Measurements from ENCODE around the gene HNRNPU.

DNA sequence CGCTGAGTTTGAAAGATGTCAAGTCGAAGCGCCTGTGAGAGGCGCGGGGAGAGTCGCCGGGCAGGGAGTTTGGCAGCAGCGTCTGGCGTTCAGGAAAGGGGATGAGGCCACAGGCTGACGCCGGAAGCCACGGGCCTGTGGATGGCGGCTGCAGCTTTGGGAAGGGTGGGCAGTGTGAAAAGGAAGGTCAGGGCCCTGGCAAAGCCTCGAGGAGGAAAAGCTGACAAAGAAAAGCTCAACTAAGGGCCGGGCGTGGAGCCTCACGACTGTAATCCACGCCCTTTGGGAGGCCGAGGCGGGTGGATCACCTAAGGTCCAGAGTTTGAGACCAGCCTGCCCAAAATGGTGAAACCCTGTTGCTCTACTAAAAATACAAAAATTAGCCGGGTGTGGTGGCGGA lies 54.1 kb downstream of the HNRNPU start:
- no peak for TF ChIP-seq CTCF (IDR thresholded peaks at IDR 0.05; ENCODE audit: low read depth, low read length, missing input control)
- TF ChIP-seq, protein P1, sequence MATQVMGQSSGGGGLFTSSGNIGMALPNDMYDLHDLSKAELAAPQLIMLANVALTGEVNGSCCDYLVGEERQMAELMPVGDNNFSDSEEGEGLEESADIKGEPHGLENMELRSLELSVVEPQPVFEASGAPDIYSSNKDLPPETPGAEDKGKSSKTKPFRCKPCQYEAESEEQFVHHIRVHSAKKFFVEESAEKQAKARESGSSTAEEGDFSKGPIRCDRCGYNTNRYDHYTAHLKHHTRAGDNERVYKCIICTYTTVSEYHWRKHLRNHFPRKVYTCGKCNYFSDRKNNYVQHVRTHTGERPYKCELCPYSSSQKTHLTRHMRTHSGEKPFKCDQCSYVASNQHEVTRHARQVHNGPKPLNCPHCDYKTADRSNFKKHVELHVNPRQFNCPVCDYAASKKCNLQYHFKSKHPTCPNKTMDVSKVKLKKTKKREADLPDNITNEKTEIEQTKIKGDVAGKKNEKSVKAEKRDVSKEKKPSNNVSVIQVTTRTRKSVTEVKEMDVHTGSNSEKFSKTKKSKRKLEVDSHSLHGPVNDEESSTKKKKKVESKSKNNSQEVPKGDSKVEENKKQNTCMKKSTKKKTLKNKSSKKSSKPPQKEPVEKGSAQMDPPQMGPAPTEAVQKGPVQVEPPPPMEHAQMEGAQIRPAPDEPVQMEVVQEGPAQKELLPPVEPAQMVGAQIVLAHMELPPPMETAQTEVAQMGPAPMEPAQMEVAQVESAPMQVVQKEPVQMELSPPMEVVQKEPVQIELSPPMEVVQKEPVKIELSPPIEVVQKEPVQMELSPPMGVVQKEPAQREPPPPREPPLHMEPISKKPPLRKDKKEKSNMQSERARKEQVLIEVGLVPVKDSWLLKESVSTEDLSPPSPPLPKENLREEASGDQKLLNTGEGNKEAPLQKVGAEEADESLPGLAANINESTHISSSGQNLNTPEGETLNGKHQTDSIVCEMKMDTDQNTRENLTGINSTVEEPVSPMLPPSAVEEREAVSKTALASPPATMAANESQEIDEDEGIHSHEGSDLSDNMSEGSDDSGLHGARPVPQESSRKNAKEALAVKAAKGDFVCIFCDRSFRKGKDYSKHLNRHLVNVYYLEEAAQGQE (IDR thresholded peaks at IDR 0.05) = no peak
- no peak for TF ChIP-seq JUND (IDR thresholded peaks at IDR 0.05)
- TF ChIP-seq RAD21 (IDR thresholded peaks at IDR 0.05) = no peak
- TF ChIP-seq EGR1 (IDR thresholded peaks at IDR 0.05; ENCODE audit: low read depth in 2 of 2) = no peak

Measured in liver (tissue), 3 donors.